Measurements from ENCODE around the gene CHST11. TPM values are rescaled to one million over a fixed set of nuclear protein-coding genes. Genes with fewer than 3 reads are reported as not detected.
A peak's percentile ranks its signal among the peaks of the same experiment; 100 is the strongest.

CHST11 gene
- total and polyA plus RNA-seq, 9 of the 15 experiments (the other 6 are each of a cell fraction or from before 2014, with no cell fraction given) = 2.3 to 38.7 (median 15.0) TPM

- TF ChIP-seq MGA (IDR thresholded peaks at IDR 0.05) (peak; percentile 18; the same call in 1 of the 2 replicates), TFAP4 (CRISPR knock-in tag; IDR thresholded peaks at IDR 0.05; ENCODE audit: borderline replicate concordance) (no peak), THRAP3 (IDR thresholded peaks at IDR 0.05; ENCODE audit: borderline replicate concordance) (no peak), ZNF354B (CRISPR knock-in tag; IDR thresholded peaks at IDR 0.05) (no peak), ZNF766 (CRISPR knock-in tag; conservative IDR thresholded peaks at IDR 0.05) (no peak), ZNF609 (CRISPR knock-in tag; IDR thresholded peaks at IDR 0.05; ENCODE audit: borderline replicate concordance) (no peak), YY1 (IDR thresholded peaks at IDR 0.05; ENCODE audit: borderline replicate concordance in 1 of 3, control insufficient read depth in 1 of 3, extremely low read depth in 1 of 3, insufficient read depth in 3 of 3, insufficient read length in 1 of 3, insufficient replicate concordance in 2 of 3, low read depth in 1 of 3, low read length in 2 of 3) (no peak), PKNOX1 (IDR thresholded peaks at IDR 0.05) (peak; percentile 88)
These were observed 335.8 kb downstream of the CHST11 start (continued) for GRCh38 chr12:104792570-104792969.
